K562 (cell line): ENCODE measurements around the gene CD302. TPM values are rescaled to one million over a fixed set of nuclear protein-coding genes. Genes with fewer than 3 reads are reported as not detected.

ENCODE experiments used
- ATAC-seq: fragments of 200-7000 bp; cut with Tn5 transposase; 3 replicates; pipeline ENCODE4 v1.9.1; 2020; ENCODE audit warnings: moderate library complexity
- BruUV-seq: library from RNA; stranded (reverse); fragments of 400-500 nt; replicated peaks from 2 replicates; lab custom pipeline; 2021; lab: Mats Ljungman, UMichigan
- CTCF ChIA-PET: fragments of 300-600 bp; formaldehyde crosslinking; extraction: SDS; loops from one replicate; lab custom pipeline; 2021; ENCODE audit warnings: low intra/inter-chr PET ratio; lab: Yijun Ruan, JAX
- POLR2A ChIA-PET: fragments of 300-600, 350-650 bp; sonication (Branson Sonifier 250); formaldehyde crosslinking; extraction: SDS; loops from one replicate; lab custom pipeline; 2021; ENCODE audit warnings: antibody characterized with exemption, inconsistent platforms; lab: Yijun Ruan, JAX
- DNase-seq, 4 experiments: peaks; one replicate each; pipeline versions ENCODE4 v3.0.0 to v3.0.0-alpha.2; 2011 to 2018; ENCODE audit warnings: low spot score in 3 of 4, mixed read lengths in 3 of 4; ENCODE audit errors: extremely low read depth in 1 of 4
- FAIRE-seq: peaks from 2 replicates; lab custom pipeline; 2011; peaks lifted over from hg19 to GRCh38; lab: Jason Lieb, UNC
- H2AFZ ChIP-seq: 2 replicates; pipeline ENCODE4 v1.6.0; 2011; ENCODE audit warnings: low read depth, low read length, control low read depth, inconsistent platforms
- H3K27ac ChIP-seq: fragments of 200-600 bp; 3 replicates; pipeline ENCODE4 v1.8.0; 2011; ENCODE audit warnings: low read depth, mild to moderate bottlenecking, control low read depth, inconsistent platforms, low read length, moderate library complexity, mixed read lengths; ENCODE audit errors: extremely low read depth
- H3K27me3 ChIP-seq, 2 experiments: fragments of 300-600 bp in 1 of 2; 2 replicates in 1 of 2; 3 replicates in 1 of 2; pipeline versions ENCODE4 v1.6.0 to v1.8.0; 2011; ENCODE audit warnings: inconsistent platforms in 2 of 2, low read length in 2 of 2, mild to moderate bottlenecking in 1 of 2, mixed read lengths in 1 of 2, moderate library complexity in 1 of 2; ENCODE audit not compliant: control insufficient read depth in 2 of 2, insufficient read depth in 2 of 2
- H3K36me3 ChIP-seq: fragments of 300-600 bp; 3 replicates; pipeline ENCODE4 v1.8.0; 2011; ENCODE audit warnings: mild to moderate bottlenecking, low read length, inconsistent platforms; ENCODE audit not compliant: control insufficient read depth, insufficient read depth
- H3K4me1 ChIP-seq, 2 experiments: fragments of 200-600 bp in 1 of 2; replicated peaks in 1 of 2; 2 replicates in 1 of 2; 3 replicates in 1 of 2; pipeline versions ENCODE4 v1.5.1 to v1.8.0; 2011; ENCODE audit warnings: inconsistent platforms in 2 of 2, low read length in 2 of 2, mild to moderate bottlenecking in 1 of 2, mixed read lengths in 1 of 2, moderate library complexity in 1 of 2; ENCODE audit not compliant: control insufficient read depth in 2 of 2, insufficient read depth in 2 of 2
- H3K4me2 ChIP-seq: 2 replicates; pipeline ENCODE4 v1.6.1; 2011; ENCODE audit warnings: low read length, control low read depth, inconsistent platforms, mixed read lengths; ENCODE audit not compliant: insufficient read depth
- H3K4me3 ChIP-seq: fragments of 200-600 bp; sonication (generic), shearing (Covaris generic); 2 replicates; pipeline ENCODE4 v1.5.1; 2016; ENCODE audit warnings: control low read depth, inconsistent platforms
- H3K79me2 ChIP-seq: fragments of 200-600 bp; 3 replicates; pipeline ENCODE4 v1.8.0; 2011; ENCODE audit warnings: low read length, inconsistent platforms; ENCODE audit not compliant: control insufficient read depth, insufficient read depth
- H3K9ac ChIP-seq, 2 experiments: 2 replicates each; pipeline versions ENCODE4 v1.6.0 to v1.6.1; 2011; ENCODE audit warnings: low read depth in 2 of 2, low read length in 2 of 2, control low read depth in 1 of 2, inconsistent platforms in 1 of 2, mild to moderate bottlenecking in 1 of 2, mixed read lengths in 1 of 2; ENCODE audit not compliant: insufficient read depth in 1 of 2
- H3K9me1 ChIP-seq: one replicate; pipeline ENCODE4 v1.6.0; 2011; ENCODE audit warnings: inconsistent platforms, mild to moderate bottlenecking, low read length, moderate library complexity; ENCODE audit not compliant: control insufficient read depth, insufficient read depth
- H3K9me3 ChIP-seq: replicated peaks from 2 replicates; pipeline ENCODE4 v1.5.1; 2011; ENCODE audit warnings: low read depth, low read length, inconsistent platforms; ENCODE audit not compliant: control insufficient read depth, insufficient read depth
- H4K20me1 ChIP-seq: replicated peaks from 2 replicates; pipeline ENCODE4 v1.6.1; 2011; ENCODE audit warnings: low read length, inconsistent platforms, mixed read lengths; ENCODE audit not compliant: control insufficient read depth, insufficient read depth
- ARID2 ChIP-seq: fragments of 450-650 bp; IDR thresholded peaks from 2 replicates; pipeline ENCODE4 v1.6.1; 2017; ENCODE audit warnings: antibody characterized with exemption, mild to moderate bottlenecking
- ATF4 ChIP-seq: fragments of 450-650 bp; formaldehyde crosslinking; IDR thresholded peaks from 2 replicates; pipeline ENCODE4 v1.4.0; 2022; ENCODE audit warnings: mild to moderate bottlenecking, moderate library complexity
- FOXA3 ChIP-seq, 2 experiments: fragments of 450-650 bp in 1 of 2; sonication (generic) in 1 of 2; formaldehyde crosslinking; IDR thresholded peaks in 1 of 2; conservative IDR thresholded peaks in 1 of 2; 2 replicates each; pipeline versions ENCODE4 v1.4.0 to v1.8.0; 2020 to 2022; ENCODE audit warnings: mild to moderate bottlenecking in 2 of 2, missing genetic modification reagents in 1 of 2
- MTA3 ChIP-seq: fragments of 450-650 bp; formaldehyde crosslinking; IDR thresholded peaks from 2 replicates; pipeline ENCODE4 v1.6.1; 2017; ENCODE audit warnings: mild to moderate bottlenecking, borderline replicate concordance
- POLR2B ChIP-seq: fragments of 450-650 bp; IDR thresholded peaks from 2 replicates; pipeline ENCODE4 v1.6.1; 2018; ENCODE audit warnings: low read depth; ENCODE audit not compliant: partially characterized antibody
- RHOXF2B ChIP-seq: fragments of 250-450 bp; sonication (Bioruptor Pico); conservative IDR thresholded peaks from 2 replicates; pipeline ENCODE4 v1.5.1; 2021
- ZNF212 ChIP-seq: fragments of 450-650 bp; formaldehyde crosslinking; IDR thresholded peaks from 2 replicates; pipeline ENCODE4 v1.4.0; 2020; ENCODE audit warnings: mild to moderate bottlenecking
- ZNF280B ChIP-seq: fragments of 250-450 bp; sonication (Bioruptor Pico); IDR thresholded peaks from 2 replicates; pipeline ENCODE4 v1.5.1; 2021; ENCODE audit warnings: mild to moderate bottlenecking
- ZNF589 ChIP-seq: fragments of 200-800 bp; sonication (Bioruptor generic); IDR thresholded peaks from 2 replicates; pipeline ENCODE4 v1.6.1; 2016; ENCODE audit warnings: low read depth, missing genetic modification characterization, missing compliant biosample characterization
- whole genome bisulfite sequencing: fragments of 100-300 bp; shearing (Covaris generic); methylation state at CpG from one replicate; pipeline ENCODE4 v1.1.6; 2016; ENCODE audit warnings: low coverage, mixed read lengths; ENCODE audit not compliant: insufficient coverage; ENCODE audit errors: missing lambda C conversion rate; 5-methylcytosine and 5-hydroxymethylcytosine counted together
- in situ Hi-C: fragments of 300-500 bp; cut with MboI; formaldehyde crosslinking; loops from 4 replicates; pipeline ENCODE4 v1.15.0; 2018; ENCODE audit warnings: inconsistent platforms, mixed read lengths
- intact Hi-C: fragments of 100-400 bp; cut with micrococcal nuclease; formaldehyde crosslinking; loops from 2 replicates; pipeline ENCODE4 v1.14.2; 2022
- polyA plus RNA-seq, 8 experiments: library from polyadenylated mRNA; depleted of rRNA in 4 of 8; stranded (reverse) in 5 of 8; unstranded in 3 of 8; fragments of >200 nt; fragmentation: Nextera tagmentation in 2 of 8; fragmentation: Illumina TruSeq in 1 of 8; extraction: Ambion mirVana in 2 of 8; extraction: Trizol in 1 of 8; gene quantifications; 2 replicates each; pipeline versions ENCODE4 v1.2.1 to v1.2.3, GENCODE V29; 2011 to 2014; ENCODE audit warnings: inconsistent platforms in 1 of 8, missing spikeins in 1 of 8
- total RNA-seq, 7 experiments: library from RNA; depleted of rRNA in 6 of 7; stranded (reverse); fragments of >200 nt in 6 of 7; fragmentation: Illumina TruSeq in 2 of 7; extraction: Trizol in 2 of 7; gene quantifications; 2 replicates each; pipeline versions ENCODE4 v1.2.1 to v1.2.3, GENCODE V29; 2011 to 2021; ENCODE audit warnings: low replicate concordance in 1 of 7

CD302 gene
- total and polyA plus RNA-seq, 9 of the 15 experiments (the other 6 are each of a cell fraction or from before 2014, with no cell fraction given), result 0.03 to 0.07 (median 0.04) TPM; not detected in 5

- FAIRE-seq (no peak), DNase-seq (no peak), ATAC-seq (peak; percentile 52)
- no peaks in the 10 kb centered on the region for H4K20me1 ChIP-seq
- H3K79me2 ChIP-seq, result no peaks in the 10 kb centered on the region
- H3K9ac ChIP-seq, result no peak overlapping the region
- no peaks in the 10 kb centered on the region for H3K4me1 ChIP-seq
- no peak overlapping the region for H3K4me2 ChIP-seq
- H3K27ac ChIP-seq, result no peak overlapping the region
- intact Hi-C loops, result no loop called here
- BruUV-seq, result no TSS peak
- WGBS, result 19% methylated on average over 1 of the region's 1 CpG
- in situ Hi-C loops, result no loop called here
- ChIA-PET POLR2A (no interaction called here), CTCF (no interaction called here)
- H3K4me3 ChIP-seq, result no peak overlapping the region
- H3K27me3 ChIP-seq, result no peaks in the 10 kb centered on the region
- H3K36me3 ChIP-seq, result peaks cover 13% of the 10 kb centered on the region; the same call in 1 of the 3 replicates
- TF ChIP-seq RHOXF2B (CRISPR knock-in tag), result no peak
- TF ChIP-seq ZNF280B (CRISPR knock-in tag), result no peak
- TF ChIP-seq ZNF212 (CRISPR knock-in tag), result no peak
- no peak for TF ChIP-seq ARID2
- TF ChIP-seq ZNF589 (CRISPR knock-in tag), result no peak
- no peak for TF ChIP-seq ATF4
- TF ChIP-seq FOXA3 (CRISPR knock-in tag; conservative IDR thresholded peaks at IDR 0.05 in 1 of 2, IDR thresholded peaks at IDR 0.05 in 1 of 2), result no peak
- TF ChIP-seq POLR2B, result no peak
- TF ChIP-seq MTA3, result no peak
- H3K9me3 ChIP-seq, result no peaks in the 10 kb centered on the region
- H2AFZ ChIP-seq, result no peak overlapping the region
- H3K9me1 ChIP-seq, result no peaks in the 10 kb centered on the region
These were observed 23.0 kb downstream of the CD302 start for GRCh38 chr2:159775021-159775420.
